ENCODE results near the gene CLCN4. TPM values are rescaled to one million over a fixed set of nuclear protein-coding genes. Genes with fewer than 3 reads are reported as not detected.

CLCN4 gene
- total RNA-seq, result 1 to 10 TPM in 3 of 4 donors, under 1 TPM in 1; 0.54 to 5.0 (median 2.6) TPM

- no peak for TF ChIP-seq CTCF (IDR thresholded peaks at IDR 0.05)
- no peak for TF ChIP-seq POLR2A (IDR thresholded peaks at IDR 0.05)
- intact Hi-C loops (cut with DNase I; ENCODE audit: low total_unique reads), result no loop called here
- WGBS, 2 donors, result 19 to 29% methylated on average over 9 to 24 of the region's 27 CpGs
- DNase-seq (ENCODE audit: low spot score in 2 of 2), result peak in 1 of 2 donors; percentile 28
- no peak within 1 kb of the TSS for H3K4me3 ChIP-seq (ENCODE audit: low read depth, poor library complexity, severe bottlenecking)
Observed at GRCh38 chrX:10156199-10157031, at the start of gene CLCN4. CLCN4 (plus strand) TSS chrX:10156975; CDS start chrX:10185033, 28,058 bp downstream.

GRCh38 chrX:10107483-10107882 is 49.3 kb upstream of the CLCN4 start:
- no peak overlapping the region for H3K4me3 ChIP-seq (ENCODE audit: low read depth, poor library complexity, severe bottlenecking)
- 69 to 85% methylated on average over 2 of the region's 2 CpGs for WGBS, 2 donors
- intact Hi-C loops (cut with DNase I; ENCODE audit: low total_unique reads), result no loop called here
- DNase-seq (ENCODE audit: low spot score in 2 of 2), result no peak
- TF ChIP-seq POLR2A (IDR thresholded peaks at IDR 0.05), result no peak
- TF ChIP-seq CTCF (IDR thresholded peaks at IDR 0.05), result no peak

- TF ChIP-seq POLR2A (IDR thresholded peaks at IDR 0.05) (no peak), CTCF (IDR thresholded peaks at IDR 0.05) (no peak)
- intact Hi-C loops (cut with DNase I; ENCODE audit: low total_unique reads), result no loop called here
- DNase-seq (ENCODE audit: low spot score in 2 of 2), result no peak
- H3K4me3 ChIP-seq (ENCODE audit: low read depth, poor library complexity, severe bottlenecking), result no peak overlapping the region
- 60 to 62% methylated on average over 2 to 9 of the region's 9 CpGs for WGBS, 2 donors
Observed at GRCh38 chrX:10108288-10108687, 48.5 kb upstream of the CLCN4 start.

GRCh38 chrX:10109695-10110094 is 47.1 kb upstream of the CLCN4 start:
- intact Hi-C loops (cut with DNase I; ENCODE audit: low total_unique reads), result no loop called here
- H3K4me3 ChIP-seq (ENCODE audit: low read depth, poor library complexity, severe bottlenecking), result no peak overlapping the region
- DNase-seq (ENCODE audit: low spot score in 2 of 2), result no peak
- TF ChIP-seq CTCF (IDR thresholded peaks at IDR 0.05), result no peak
- no peak for TF ChIP-seq POLR2A (IDR thresholded peaks at IDR 0.05)
- 76 to 77% methylated on average over 10 to 27 of the region's 27 CpGs for WGBS, 2 donors

- intact Hi-C loops (cut with DNase I; ENCODE audit: low total_unique reads), result no loop called here
- 73 to 85% methylated on average over 12 to 16 of the region's 16 CpGs for WGBS, 2 donors
- TF ChIP-seq CTCF (IDR thresholded peaks at IDR 0.05) (no peak), POLR2A (IDR thresholded peaks at IDR 0.05) (no peak)
- H3K4me3 ChIP-seq (ENCODE audit: low read depth, poor library complexity, severe bottlenecking), result no peak overlapping the region
- DNase-seq (ENCODE audit: low spot score in 2 of 2), result no peak
Observed at GRCh38 chrX:10110316-10110935, 46.3 kb upstream of the CLCN4 start.

All from lower leg skin (tissue), 4 donors.